DND-41 (cell line): ENCODE measurements around the gene ENPP4.

ENCODE experiments used
- ATAC-seq: fragments of 200-7000 bp; cut with Tn5 transposase; 3 replicates; pipeline ENCODE4 v1.9.1; 2021; ENCODE audit warnings: low read depth; ENCODE audit not compliant: insufficient read depth
- DNase-seq: peaks from one replicate; pipeline ENCODE4 v3.0.0-alpha.2; 2020
- H2AFZ ChIP-seq: 2 replicates; pipeline ENCODE4 v1.6.0; 2012; ENCODE audit warnings: low read depth, low read length
- H3K27ac ChIP-seq: 2 replicates; pipeline ENCODE4 v1.5.1; 2012; ENCODE audit warnings: low read length, inconsistent platforms
- H3K27me3 ChIP-seq: fragments of 200-600 bp; sonication (generic); 2 replicates; pipeline ENCODE4 v1.6.0; 2012; ENCODE audit warnings: low read length, mild to moderate bottlenecking, inconsistent platforms; ENCODE audit not compliant: insufficient read depth, poor library complexity
- H3K36me3 ChIP-seq: 2 replicates; pipeline ENCODE4 v1.5.1; 2012; ENCODE audit warnings: low read length, inconsistent platforms; ENCODE audit not compliant: insufficient read depth
- H3K4me1 ChIP-seq: 2 replicates; pipeline ENCODE4 v1.5.1; 2012; ENCODE audit warnings: mild to moderate bottlenecking, low read length; ENCODE audit not compliant: insufficient read depth
- H3K4me2 ChIP-seq: 2 replicates; pipeline ENCODE4 v1.6.0; 2012; ENCODE audit warnings: mild to moderate bottlenecking, moderate library complexity, low read length, inconsistent platforms; ENCODE audit not compliant: insufficient read depth
- H3K4me3 ChIP-seq, 2 experiments: fragments of 200-600 bp in 1 of 2; shearing (Covaris generic) in 1 of 2; 2 replicates each; pipeline ENCODE4 v1.5.1; 2012 to 2016; ENCODE audit warnings: inconsistent platforms in 2 of 2, low read length in 2 of 2, mild to moderate bottlenecking in 2 of 2, low read depth in 1 of 2, moderate library complexity in 1 of 2
- H3K79me2 ChIP-seq: 2 replicates; pipeline ENCODE4 v1.6.0; 2012; ENCODE audit warnings: low read length, inconsistent platforms; ENCODE audit not compliant: insufficient read depth
- H3K9ac ChIP-seq: 2 replicates; pipeline ENCODE4 v1.6.0; 2012; ENCODE audit warnings: low read depth, mild to moderate bottlenecking, inconsistent platforms, low read length, moderate library complexity
- H3K9me3 ChIP-seq: 2 replicates; pipeline ENCODE4 v1.5.1; 2012; ENCODE audit warnings: low read length, moderate library complexity, mild to moderate bottlenecking, inconsistent platforms; ENCODE audit not compliant: insufficient read depth, severe bottlenecking
- H4K20me1 ChIP-seq: 2 replicates; pipeline ENCODE4 v1.6.0; 2012; ENCODE audit warnings: low read length; ENCODE audit not compliant: insufficient read depth
- CTCF ChIP-seq: IDR thresholded peaks from 2 replicates; pipeline ENCODE4 v1.5.1; 2012; ENCODE audit warnings: borderline replicate concordance, low read length, moderate library complexity, mild to moderate bottlenecking; ENCODE audit not compliant: poor library complexity, severe bottlenecking; ENCODE audit errors: extremely low read depth
- EZH2 ChIP-seq: IDR thresholded peaks from 3 replicates; pipeline ENCODE4 v1.6.1; 2012; ENCODE audit warnings: borderline replicate concordance, low read depth, mild to moderate bottlenecking, moderate library complexity, low read length, inconsistent platforms; ENCODE audit not compliant: severe bottlenecking

ENPP4 gene

DNA sequence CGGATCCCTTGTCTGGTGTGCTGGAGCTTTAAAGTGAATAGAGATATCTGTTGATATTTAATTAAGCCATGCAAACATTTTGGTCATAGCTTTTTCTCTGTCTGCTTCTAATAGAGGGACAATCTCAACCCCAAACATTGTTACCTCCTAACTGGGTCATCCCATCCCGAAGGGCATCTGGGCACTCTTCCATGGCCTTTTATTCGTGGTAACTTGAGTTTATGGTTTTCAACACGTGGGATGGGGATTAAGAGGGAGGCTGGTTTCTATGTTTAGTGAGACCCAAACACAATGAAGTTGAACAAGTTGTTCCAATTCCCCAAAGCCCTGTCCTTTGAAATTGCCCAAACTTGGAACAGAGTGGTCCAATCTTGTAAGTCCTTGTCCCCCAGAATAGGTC, 42.4 kb downstream of the ENPP4 start:
- Histone ChIP-seq H3K27me3 (peaks cover 25% of the 10 kb centered on the region), H3K9ac (no peak overlapping the region), H3K4me1 (no peaks in the 10 kb centered on the region), H3K4me3 (no peak overlapping the region), H3K36me3 (no peaks in the 10 kb centered on the region), H3K27ac (no peak overlapping the region), H3K79me2 (no peaks in the 10 kb centered on the region), H3K4me2 (no peak overlapping the region), H3K9me3 (no peaks in the 10 kb centered on the region), H4K20me1 (no peaks in the 10 kb centered on the region), H2AFZ (no peak overlapping the region)
- ATAC-seq (no peak), DNase-seq (no peak)
- no peak for TF ChIP-seq EZH2
- TF ChIP-seq CTCF, result no peak

GRCh38 chr6:46174904-46175303, 45.1 kb downstream of the ENPP4 start:
- Histone ChIP-seq H3K79me2 (no peaks in the 10 kb centered on the region), H3K27ac (no peak overlapping the region), H3K4me3 (no peak overlapping the region), H3K9ac (no peak overlapping the region), H3K27me3 (peaks cover 39% of the 10 kb centered on the region), H4K20me1 (no peaks in the 10 kb centered on the region), H3K9me3 (no peaks in the 10 kb centered on the region), H2AFZ (no peak overlapping the region), H3K4me1 (no peaks in the 10 kb centered on the region), H3K4me2 (no peak overlapping the region), H3K36me3 (no peaks in the 10 kb centered on the region)
- TF ChIP-seq CTCF, result no peak
- TF ChIP-seq EZH2, result no peak
- no peak for DNase-seq
- ATAC-seq, result no peak

DNA sequence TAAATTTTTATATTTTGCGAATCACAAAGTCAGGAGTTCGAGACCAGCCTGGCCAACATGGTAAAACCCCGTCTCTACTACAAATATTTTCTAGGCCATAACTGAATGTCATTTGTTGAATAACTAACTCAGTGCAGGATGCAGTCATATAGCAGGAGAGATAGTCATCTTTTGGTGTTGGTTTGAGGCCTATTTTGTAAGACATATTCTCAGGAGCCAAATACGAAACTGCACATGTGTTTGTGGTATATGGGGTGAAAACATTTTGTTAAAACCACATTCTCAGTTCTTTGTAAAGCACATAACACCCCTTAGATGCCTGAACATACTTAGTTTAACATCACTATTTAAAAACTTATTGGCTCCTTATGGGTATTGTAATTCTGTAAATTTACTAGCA, 45.7 kb downstream of the ENPP4 start:
- H3K27ac ChIP-seq, result no peak overlapping the region
- no peaks in the 10 kb centered on the region for H3K9me3 ChIP-seq
- TF ChIP-seq EZH2 (no peak), CTCF (no peak)
- no peaks in the 10 kb centered on the region for H3K4me1 ChIP-seq
- DNase-seq (no peak), ATAC-seq (peak; percentile 70)
- no peak overlapping the region for H3K9ac ChIP-seq
- H3K27me3 ChIP-seq, result peaks cover 41% of the 10 kb centered on the region
- H3K79me2 ChIP-seq, result no peaks in the 10 kb centered on the region
- H3K36me3 ChIP-seq, result no peaks in the 10 kb centered on the region
- H3K4me2 ChIP-seq, result no peak overlapping the region
- no peak overlapping the region for H3K4me3 ChIP-seq
- H4K20me1 ChIP-seq, result no peaks in the 10 kb centered on the region
- no peak overlapping the region for H2AFZ ChIP-seq

DNA sequence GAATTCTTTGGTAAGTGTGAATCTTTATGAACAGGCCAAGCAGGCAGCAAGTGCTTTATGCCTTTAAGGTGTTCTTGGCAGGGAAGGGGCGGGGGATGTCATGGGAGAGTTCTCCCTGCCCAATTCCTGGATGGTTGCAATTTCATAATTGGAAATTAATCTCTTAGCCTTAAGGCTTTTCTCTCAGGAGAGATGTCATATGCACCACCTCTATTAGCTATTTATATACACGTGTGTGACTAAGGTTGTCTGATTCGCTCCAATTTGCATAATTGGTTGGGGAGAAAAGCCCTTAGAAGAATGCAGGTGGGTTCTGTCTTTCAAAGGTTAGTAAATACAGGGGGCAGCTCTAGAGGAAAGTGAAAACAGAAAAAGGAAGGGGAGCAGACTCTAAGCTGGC, 46.2 kb downstream of the ENPP4 start:
- H2AFZ ChIP-seq, result no peak overlapping the region
- no peak overlapping the region for H3K27ac ChIP-seq
- H3K9me3 ChIP-seq, result no peaks in the 10 kb centered on the region
- H3K4me1 ChIP-seq, result no peaks in the 10 kb centered on the region
- H4K20me1 ChIP-seq, result no peaks in the 10 kb centered on the region
- no peak overlapping the region for H3K4me2 ChIP-seq
- H3K27me3 ChIP-seq, result peaks cover 42% of the 10 kb centered on the region
- ATAC-seq, result no peak
- H3K79me2 ChIP-seq, result no peaks in the 10 kb centered on the region
- TF ChIP-seq CTCF, result no peak
- no peak for TF ChIP-seq EZH2
- no peak overlapping the region for H3K4me3 ChIP-seq
- DNase-seq, result no peak
- no peaks in the 10 kb centered on the region for H3K36me3 ChIP-seq
- no peak overlapping the region for H3K9ac ChIP-seq
